H1 (cell line): ENCODE measurements around the gene SLIT3. TPM values are rescaled to one million over a fixed set of nuclear protein-coding genes. Genes with fewer than 3 reads are reported as not detected.

Experiments used
- CTCF ChIA-PET: fragments of 300-600 bp; sonication (Branson Sonifier 250); formaldehyde crosslinking; loops from one replicate; lab custom pipeline; 2021; ENCODE audit not compliant: partially characterized antibody; lab: Charles Lee
- POLR2A ChIA-PET: fragments of 300-600 bp; sonication (Branson Sonifier 250); formaldehyde crosslinking; loops from one replicate; lab custom pipeline; 2021; ENCODE audit warnings: inconsistent platforms; ENCODE audit not compliant: partially characterized antibody; lab: Charles Lee
- DNase-seq, 2 experiments: peaks; one replicate each; pipeline versions ENCODE4 v3.0.0 to v3.0.0-alpha.2; 2010 to 2022; ENCODE audit warnings: low spot score in 2 of 2, low read depth in 1 of 2, mixed read lengths in 1 of 2
- FAIRE-seq: peaks from 2 replicates; lab custom pipeline; 2011; peaks lifted over from hg19 to GRCh38; lab: Jason Lieb, UNC
- H2AFZ ChIP-seq: 2 replicates; pipeline ENCODE4 v1.8.1; 2012; ENCODE audit warnings: low read length, inconsistent platforms
- H2AK5ac ChIP-seq: 2 replicates; pipeline ENCODE4 v1.6.1; 2013; ENCODE audit warnings: low read depth, low read length
- H2BK120ac ChIP-seq: replicated peaks from 2 replicates; pipeline ENCODE3; 2013; ENCODE audit warnings: low read depth, low read length, inconsistent platforms
- H2BK12ac ChIP-seq: 2 replicates; pipeline ENCODE4 v1.6.1; 2013; ENCODE audit warnings: low read depth, low read length
- H2BK15ac ChIP-seq: 2 replicates; pipeline ENCODE4 v1.6.1; 2013; ENCODE audit warnings: low read length
- H2BK20ac ChIP-seq: 2 replicates; pipeline ENCODE4 v1.6.1; 2013; ENCODE audit warnings: low read length
- H2BK5ac ChIP-seq: 2 replicates; pipeline ENCODE4 v1.6.1; 2013; ENCODE audit warnings: low read depth, low read length
- H3K14ac ChIP-seq: 2 replicates; pipeline ENCODE4 v1.6.1; 2013; ENCODE audit warnings: inconsistent platforms; ENCODE audit not compliant: insufficient read length
- H3K18ac ChIP-seq: 2 replicates; pipeline ENCODE4 v1.6.1; 2013; ENCODE audit warnings: low read length; ENCODE audit errors: extremely low read depth
- H3K23ac ChIP-seq: 2 replicates; pipeline ENCODE4 v1.6.1; 2013; ENCODE audit warnings: inconsistent platforms; ENCODE audit not compliant: insufficient read length
- H3K23me2 ChIP-seq: 2 replicates; pipeline ENCODE4 v1.6.1; 2013; ENCODE audit warnings: low read depth, low read length
- H3K27ac ChIP-seq: 2 replicates; pipeline ENCODE4 v1.6.1; 2011; ENCODE audit warnings: low read depth, low read length, inconsistent platforms
- H3K27me3 ChIP-seq, 4 experiments: replicated peaks in 1 of 4; 1 replicate in 1 of 4; 2 replicates in 3 of 4; pipeline versions ENCODE4 v1.6.1 to v1.8.1; 2011 to 2013; ENCODE audit warnings: low read length in 3 of 4, mild to moderate bottlenecking in 3 of 4, inconsistent platforms in 2 of 4, mixed read lengths in 2 of 4, moderate library complexity in 1 of 4; ENCODE audit not compliant: control insufficient read depth in 3 of 4, insufficient read depth in 3 of 4; ENCODE audit errors: extremely low read depth in 1 of 4
- H3K36me3 ChIP-seq, 4 experiments: 2 replicates each; pipeline versions ENCODE4 v1.6.1 to v1.8.1; 2011 to 2013; ENCODE audit warnings: mild to moderate bottlenecking in 4 of 4, low read length in 3 of 4, moderate library complexity in 2 of 4, control low read depth in 1 of 4, inconsistent platforms in 1 of 4; ENCODE audit not compliant: insufficient read depth in 4 of 4, control insufficient read depth in 2 of 4
- H3K4ac ChIP-seq: replicated peaks from 2 replicates; pipeline ENCODE3; 2013; ENCODE audit warnings: low read length, low read depth, mixed read lengths, inconsistent platforms; ENCODE audit not compliant: insufficient read length
- H3K4me1 ChIP-seq, 4 experiments: replicated peaks in 1 of 4; 1 replicate in 1 of 4; 2 replicates in 3 of 4; pipeline versions ENCODE4 v1.6.1 to v1.8.1; 2011 to 2013; ENCODE audit warnings: low read length in 3 of 4, inconsistent platforms in 2 of 4, mixed read lengths in 1 of 4; ENCODE audit not compliant: insufficient read depth in 4 of 4, control insufficient read depth in 3 of 4
- H3K4me2 ChIP-seq, 2 experiments: 2 replicates each; pipeline versions ENCODE4 v1.6.1 to v1.8.1; 2011 to 2013; ENCODE audit warnings: low read depth in 2 of 2, low read length in 2 of 2, control low read depth in 1 of 2, inconsistent platforms in 1 of 2, mild to moderate bottlenecking in 1 of 2; ENCODE audit not compliant: insufficient read depth in 1 of 2
- H3K4me3 ChIP-seq, 4 experiments: fragments of 200-600, 300-600 bp in 1 of 4; sonication (generic), shearing (Covaris generic), sonication (Bioruptor Twin) in 1 of 4; 2 replicates each; pipeline versions ENCODE4 v1.5.1 to v1.8.1; 2011 to 2016; ENCODE audit warnings: low read length in 4 of 4, low read depth in 3 of 4, control low read depth in 2 of 4, inconsistent platforms in 2 of 4, mild to moderate bottlenecking in 2 of 4, mixed read lengths in 1 of 4, moderate library complexity in 1 of 4; ENCODE audit not compliant: insufficient read depth in 2 of 4; ENCODE audit errors: extremely low read depth in 1 of 4
- H3K56ac ChIP-seq: replicated peaks from 2 replicates; pipeline ENCODE3; 2013; ENCODE audit warnings: low read depth, mild to moderate bottlenecking, mixed read lengths, low read length, inconsistent platforms; ENCODE audit not compliant: insufficient read length
- H3K79me1 ChIP-seq: 2 replicates; pipeline ENCODE4 v1.6.1; 2013; ENCODE audit warnings: low read depth, low read length, control low read depth
- H3K79me2 ChIP-seq, 2 experiments: 2 replicates each; pipeline versions ENCODE4 v1.6.1 to v1.8.1; 2012 to 2013; ENCODE audit warnings: low read length in 2 of 2, mild to moderate bottlenecking in 2 of 2, inconsistent platforms in 1 of 2; ENCODE audit not compliant: insufficient read depth in 2 of 2, control insufficient read depth in 1 of 2
- H3K9ac ChIP-seq, 4 experiments: replicated peaks in 1 of 4; 1 replicate in 1 of 4; 2 replicates in 3 of 4; pipeline versions ENCODE4 v1.6.1 to v1.8.1; 2011 to 2013; ENCODE audit warnings: low read depth in 3 of 4, low read length in 3 of 4, control low read depth in 2 of 4, mild to moderate bottlenecking in 2 of 4, moderate library complexity in 2 of 4, inconsistent platforms in 1 of 4; ENCODE audit errors: extremely low read depth in 1 of 4
- H3K9me3 ChIP-seq, 2 experiments: 2 replicates each; pipeline versions ENCODE4 v1.6.1 to v1.8.1; 2012 to 2013; ENCODE audit warnings: mild to moderate bottlenecking in 2 of 2, moderate library complexity in 2 of 2, control low read depth in 1 of 2, inconsistent platforms in 1 of 2, low read depth in 1 of 2, low read length in 1 of 2, mixed read lengths in 1 of 2; ENCODE audit not compliant: insufficient read depth in 2 of 2
- H4K20me1 ChIP-seq, 2 experiments: replicated peaks in 1 of 2; 2 replicates each; pipeline versions ENCODE3 to v1.8.1; 2011 to 2013; ENCODE audit warnings: inconsistent platforms in 2 of 2, low read length in 2 of 2, mild to moderate bottlenecking in 1 of 2; ENCODE audit not compliant: insufficient read depth in 2 of 2, control insufficient read depth in 1 of 2
- H4K5ac ChIP-seq: 2 replicates; pipeline ENCODE4 v1.6.1; 2013; ENCODE audit warnings: low read length, low read depth, mixed read lengths, inconsistent platforms; ENCODE audit not compliant: insufficient read length
- H4K8ac ChIP-seq: 2 replicates; pipeline ENCODE4 v1.8.0; 2013; ENCODE audit warnings: mild to moderate bottlenecking, moderate library complexity, low read length, inconsistent platforms; ENCODE audit not compliant: insufficient read depth; ENCODE audit errors: extremely low read depth
- H4K91ac ChIP-seq: replicated peaks from 2 replicates; pipeline ENCODE3; 2013; ENCODE audit warnings: low read length, mixed read lengths, inconsistent platforms; ENCODE audit not compliant: insufficient read length
- GTF2F1 ChIP-seq: IDR thresholded peaks from 2 replicates; pipeline ENCODE4 v1.6.1; 2012; ENCODE audit warnings: low read depth, low read length, improper control_type of control experiment, borderline replicate concordance
- HDAC2 ChIP-seq, 2 experiments: fragments of 300-600 bp in 1 of 2; sonication (generic) in 1 of 2; IDR thresholded peaks; 2 replicates each; pipeline ENCODE4 v1.6.1; 2011 to 2012; ENCODE audit warnings: low read depth in 2 of 2, low read length in 2 of 2, mild to moderate bottlenecking in 2 of 2, moderate library complexity in 2 of 2, borderline replicate concordance in 1 of 2, inconsistent platforms in 1 of 2
- POLR2AphosphoS5 ChIP-seq: IDR thresholded peaks from 2 replicates; pipeline ENCODE4 v1.6.1; 2011; ENCODE audit warnings: low read depth, low read length
- RBBP5 ChIP-seq: IDR thresholded peaks from 2 replicates; pipeline ENCODE4 v1.7.1; 2012; ENCODE audit warnings: low read depth, mild to moderate bottlenecking, inconsistent platforms, low read length, moderate library complexity, borderline replicate concordance
- RFX5 ChIP-seq: IDR thresholded peaks from 2 replicates; pipeline ENCODE4 v1.6.1; 2011; ENCODE audit warnings: low read depth, low read length, improper control_type of control experiment, borderline replicate concordance
- RXRA ChIP-seq: IDR thresholded peaks from 2 replicates; pipeline ENCODE4 v1.6.1; 2011; ENCODE audit warnings: low read depth, mild to moderate bottlenecking, low read length, moderate library complexity; ENCODE audit not compliant: insufficient read depth
- YY1 ChIP-seq: IDR thresholded peaks from 2 replicates; pipeline ENCODE4 v1.6.1; 2011; ENCODE audit warnings: low read depth, mild to moderate bottlenecking, low read length
- WGBS, 2 experiments: shearing (Covaris generic) in 1 of 2; methylation state at CpG; one replicate each; pipeline versions ENCODE4 v1.1.6 to v1.1.7; 2013 to 2015; ENCODE audit warnings: low lambda C conversion rate in 2 of 2, mixed read lengths in 2 of 2, inconsistent platforms in 1 of 2, low coverage in 1 of 2, missing lambda C conversion rate in 1 of 2; ENCODE audit not compliant: insufficient replicate concordance in 2 of 2, insufficient coverage in 1 of 2, insufficient read length in 1 of 2; ENCODE audit errors: extremely low coverage in 1 of 2, missing lambda C conversion rate in 1 of 2; 5-methylcytosine and 5-hydroxymethylcytosine counted together
- polyA plus RNA-seq, 7 experiments: library from polyadenylated mRNA; depleted of rRNA in 3 of 7; stranded (reverse) in 5 of 7; unstranded in 2 of 7; fragments of >200 nt in 5 of 7; fragments of 200-250 nt in 2 of 7; gene quantifications; 1 replicate in 5 of 7; 2 replicates in 1 of 7; 4 replicates in 1 of 7; pipeline versions ENCODE4 v1.2.1 to v1.2.3, GENCODE V29; 2011 to 2013; ENCODE audit warnings: missing spikeins in 2 of 7, mixed read lengths in 2 of 7
- total RNA-seq: library from RNA; stranded (reverse); fragmentation: NEBNext Ultra II Directional; extraction: Animal tissue kit (Norgen Biotek cat#: 25700); gene quantifications from 2 replicates; pipeline ENCODE4 v1.2.1, GENCODE V29; 2021
- TF ChIP-seq, protein P1 (sequence below): IDR thresholded peaks from 2 replicates; pipeline ENCODE4 v1.6.1; 2011; ENCODE audit warnings: low read depth, mild to moderate bottlenecking, low read length; ENCODE audit not compliant: insufficient read depth
- TF ChIP-seq, protein P2 (sequence below), 3 experiments: IDR thresholded peaks; 1 replicate in 2 of 3; 2 replicates in 1 of 3; pipeline versions ENCODE4 v1.5.1 to v1.6.1; 2011; ENCODE audit warnings: low read length in 3 of 3, mild to moderate bottlenecking in 3 of 3, inconsistent platforms in 2 of 3, low read depth in 1 of 3, moderate library complexity in 1 of 3; ENCODE audit not compliant: insufficient read depth in 1 of 3; ENCODE audit errors: control extremely low read depth in 1 of 3

SLIT3 gene
- total and polyA plus RNA-seq, 2 of the 8 experiments (the other 6 are each of a cell fraction or from before 2014, with no cell fraction given) = 1.1 to 1.2 TPM

DNA sequence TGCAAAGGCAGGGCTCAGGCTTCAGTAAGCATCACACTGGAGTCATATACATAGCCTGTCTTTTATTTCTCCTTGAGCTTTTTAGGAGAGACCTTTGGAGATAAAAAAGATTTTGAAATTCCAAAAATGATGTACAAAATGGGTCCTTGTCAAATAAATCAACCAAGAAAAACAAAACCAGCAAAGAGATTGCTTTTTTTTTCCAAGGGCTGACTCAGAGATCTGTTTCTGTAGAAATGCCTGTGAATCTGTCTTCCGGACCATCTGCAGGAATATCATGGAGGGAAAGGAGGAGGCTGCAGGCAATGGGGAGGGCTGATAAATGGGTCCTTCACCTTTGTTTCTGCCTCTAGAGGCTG is 77.4 kb downstream of the SLIT3 start:
- Histone ChIP-seq H3K4me3 (no peak overlapping the region), H3K9ac (no peak overlapping the region), H4K8ac (no peak overlapping the region), H3K79me1 (no peaks in the 10 kb centered on the region), H2BK12ac (no peak overlapping the region), H2BK20ac (no peak overlapping the region), H3K36me3 (no peaks in the 10 kb centered on the region), H3K18ac (no peak overlapping the region), H3K23ac (no peak overlapping the region), H3K27me3 (peaks cover 22 to 80% (median 56%) of the 10 kb centered on the region in 4 experiments), H3K4me2 (no peak overlapping the region), H2AK5ac (no peak overlapping the region), H3K4ac (no peak overlapping the region), H3K23me2 (no peaks in the 10 kb centered on the region), H2BK15ac (no peak overlapping the region), H2AFZ (no peak overlapping the region), H3K27ac (no peak overlapping the region)
- no peak for FAIRE-seq
- ChIA-PET POLR2A (no interaction called here), CTCF (interaction anchor here (0.7 to 1.2 kb wide), 5 partner anchors 82 to 1872 kb away, joined by 3 to 4 read pairs (median 3); no protein-coding TSS in a partner anchor)
- WGBS, 2 experiments = 100% methylated on average over 1 of the region's 1 CpG; no CpG with 5 or more reads in 1 of the 2 experiments
- TF ChIP-seq RBBP5 (no peak), POLR2AphosphoS5 (no peak), HDAC2 (IDR thresholded peaks at IDR 0.05; ENCODE audit: borderline replicate concordance in 1 of 2, low read depth in 2 of 2, low read length in 2 of 2) (no peak), RXRA (no peak), RFX5 (no peak), GTF2F1 (no peak), YY1 (no peak)
- TF ChIP-seq, protein P1, sequence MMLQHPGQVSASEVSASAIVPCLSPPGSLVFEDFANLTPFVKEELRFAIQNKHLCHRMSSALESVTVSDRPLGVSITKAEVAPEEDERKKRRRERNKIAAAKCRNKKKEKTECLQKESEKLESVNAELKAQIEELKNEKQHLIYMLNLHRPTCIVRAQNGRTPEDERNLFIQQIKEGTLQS = no peak
- TF ChIP-seq, protein P2, sequence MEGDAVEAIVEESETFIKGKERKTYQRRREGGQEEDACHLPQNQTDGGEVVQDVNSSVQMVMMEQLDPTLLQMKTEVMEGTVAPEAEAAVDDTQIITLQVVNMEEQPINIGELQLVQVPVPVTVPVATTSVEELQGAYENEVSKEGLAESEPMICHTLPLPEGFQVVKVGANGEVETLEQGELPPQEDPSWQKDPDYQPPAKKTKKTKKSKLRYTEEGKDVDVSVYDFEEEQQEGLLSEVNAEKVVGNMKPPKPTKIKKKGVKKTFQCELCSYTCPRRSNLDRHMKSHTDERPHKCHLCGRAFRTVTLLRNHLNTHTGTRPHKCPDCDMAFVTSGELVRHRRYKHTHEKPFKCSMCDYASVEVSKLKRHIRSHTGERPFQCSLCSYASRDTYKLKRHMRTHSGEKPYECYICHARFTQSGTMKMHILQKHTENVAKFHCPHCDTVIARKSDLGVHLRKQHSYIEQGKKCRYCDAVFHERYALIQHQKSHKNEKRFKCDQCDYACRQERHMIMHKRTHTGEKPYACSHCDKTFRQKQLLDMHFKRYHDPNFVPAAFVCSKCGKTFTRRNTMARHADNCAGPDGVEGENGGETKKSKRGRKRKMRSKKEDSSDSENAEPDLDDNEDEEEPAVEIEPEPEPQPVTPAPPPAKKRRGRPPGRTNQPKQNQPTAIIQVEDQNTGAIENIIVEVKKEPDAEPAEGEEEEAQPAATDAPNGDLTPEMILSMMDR (IDR thresholded peaks at IDR 0.05; ENCODE audit: control extremely low read depth in 1 of 3, insufficient read depth in 1 of 3, low read depth in 1 of 3, low read length in 3 of 3) = no peak
- TF ChIP-seq, all 59 proteins: peak for 0
- Histone ChIP-seq H2BK5ac (no peak overlapping the region), H3K4me1 (no peaks in the 10 kb centered on the region), H3K56ac (no peak overlapping the region), H3K9me3 (no peaks in the 10 kb centered on the region), H4K5ac (no peak overlapping the region), H4K91ac (no peak overlapping the region), H3K79me2 (no peaks in the 10 kb centered on the region), H2BK120ac (no peak overlapping the region), H4K20me1 (peaks cover 1 to 3% of the 10 kb centered on the region in 2 experiments), H3K14ac (no peak overlapping the region)
- no peak for DNase-seq
